Measurements from ENCODE around the gene PCIF1.

DNA sequence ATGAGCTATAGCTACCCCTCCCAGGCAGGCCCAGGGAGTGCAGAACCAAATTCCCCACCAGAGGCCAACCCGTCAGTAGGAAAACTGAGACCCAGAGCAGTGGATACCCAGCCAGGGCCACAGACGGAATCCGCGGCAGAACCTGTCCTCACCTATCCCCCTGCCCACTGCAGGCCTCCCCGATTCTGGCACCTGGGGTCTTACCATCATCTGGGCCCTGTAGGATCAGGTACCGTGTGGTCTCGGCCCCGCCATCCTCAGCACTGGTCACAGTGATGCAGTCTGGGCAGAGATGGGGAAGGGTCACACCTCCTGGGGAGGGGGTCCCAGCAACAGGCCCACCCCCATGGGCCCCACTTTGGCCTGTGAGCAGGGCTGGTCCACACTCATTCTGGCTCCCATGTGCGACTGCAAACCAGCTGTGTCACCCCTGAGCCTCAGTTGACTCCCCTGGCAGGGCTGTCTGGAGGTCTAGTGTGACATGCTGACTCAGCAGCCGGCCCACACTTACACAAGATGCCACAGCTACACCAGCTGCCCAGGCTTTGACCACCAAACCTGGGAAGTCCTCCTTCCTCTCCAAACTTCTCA is 33.7 kb downstream of the PCIF1 start:
- TF ChIP-seq CTCF (IDR thresholded peaks at IDR 0.05) (no peak), POLR2A (IDR thresholded peaks at IDR 0.05) (no peak)
